ENCODE data around the gene PCCA.
"Not testable (repeated sequence)": the region's sequence is repeated elsewhere in the genome, so short reads cannot be mapped to it uniquely, and the experiment has no call there.

The PCCA gene

DNA sequence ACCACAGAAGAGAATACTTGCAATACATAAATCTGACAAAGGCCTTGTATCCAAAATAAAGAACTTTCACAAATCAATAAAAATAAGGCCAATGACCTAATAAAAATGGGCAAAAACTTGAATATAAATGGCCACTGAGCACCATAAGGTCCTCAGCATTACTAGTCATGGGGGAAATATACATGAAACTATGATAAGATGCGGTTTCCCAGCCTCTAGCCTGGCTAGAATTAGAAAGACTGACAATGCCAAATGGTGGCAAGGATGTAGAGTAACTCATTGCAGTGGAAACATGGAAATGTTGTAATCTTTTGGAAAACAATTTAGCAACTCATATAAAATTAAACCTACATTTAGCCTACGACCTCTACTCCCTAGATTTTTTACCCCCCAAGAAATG lies 272.6 kb downstream of the PCCA start:
- no peak for DNase-seq (ENCODE audit: low spot score)

DNA sequence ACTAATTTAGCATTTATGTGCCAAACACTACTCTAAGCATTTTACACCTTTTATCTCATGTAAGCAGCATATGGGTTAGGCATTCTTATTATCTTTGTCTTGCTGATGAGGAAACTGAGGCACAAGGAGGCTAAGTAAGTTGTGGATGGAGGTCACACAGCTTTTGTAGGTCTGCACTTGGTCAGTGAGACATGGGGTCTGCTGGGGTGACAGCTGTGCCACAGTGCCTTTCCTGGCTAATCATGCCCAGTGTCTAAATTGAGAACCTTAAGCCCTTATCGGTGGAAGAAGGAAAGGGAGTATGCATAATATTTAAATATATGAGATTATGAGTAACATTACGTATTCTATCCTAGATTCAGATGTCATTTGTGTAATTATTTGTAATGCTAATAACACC lies 273.5 kb downstream of the PCCA start:
- no peak for DNase-seq (ENCODE audit: low spot score)

DNA sequence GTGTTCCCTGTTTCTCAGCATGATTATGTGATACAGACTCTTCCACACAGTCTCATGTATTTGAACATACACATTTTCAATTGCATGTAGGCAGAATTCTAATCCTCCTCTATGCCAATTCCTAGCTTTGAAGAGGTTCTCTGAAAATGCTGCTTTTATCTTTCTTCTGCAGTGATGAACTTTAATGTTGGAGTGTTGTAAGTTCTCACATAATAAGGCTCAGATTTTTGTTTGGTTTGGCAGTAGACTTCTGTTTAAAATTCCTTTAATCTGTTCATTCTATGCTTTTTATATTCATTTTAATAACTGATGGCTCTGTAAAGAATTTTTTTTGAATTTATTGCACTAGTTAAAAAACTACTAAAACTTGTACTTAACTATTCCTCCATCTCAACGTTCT lies 273.9 kb downstream of the PCCA start:
- DNase-seq (ENCODE audit: low spot score): no peak

DNA sequence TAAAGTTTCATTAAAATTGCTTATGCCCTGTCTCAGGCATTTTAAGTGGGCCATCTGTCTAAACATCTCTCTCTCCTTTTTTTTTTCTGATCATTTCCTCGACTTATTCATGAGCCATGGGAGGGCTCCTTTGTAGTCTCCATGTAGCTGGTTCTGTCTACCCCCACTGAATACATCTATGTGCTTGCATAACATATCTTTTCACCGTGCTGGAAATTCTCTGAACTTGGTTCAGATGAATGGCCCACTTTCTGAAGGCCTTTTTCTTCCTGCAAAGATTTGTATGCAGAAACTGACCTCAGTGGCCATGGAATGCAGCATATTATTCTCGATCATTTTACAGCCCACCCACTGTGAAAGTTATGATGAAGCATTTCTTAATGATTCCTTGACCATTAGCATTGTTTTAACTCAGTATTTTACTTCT lies 274.4 kb downstream of the PCCA start:
- DNase-seq (ENCODE audit: low spot score): no peak

DNA sequence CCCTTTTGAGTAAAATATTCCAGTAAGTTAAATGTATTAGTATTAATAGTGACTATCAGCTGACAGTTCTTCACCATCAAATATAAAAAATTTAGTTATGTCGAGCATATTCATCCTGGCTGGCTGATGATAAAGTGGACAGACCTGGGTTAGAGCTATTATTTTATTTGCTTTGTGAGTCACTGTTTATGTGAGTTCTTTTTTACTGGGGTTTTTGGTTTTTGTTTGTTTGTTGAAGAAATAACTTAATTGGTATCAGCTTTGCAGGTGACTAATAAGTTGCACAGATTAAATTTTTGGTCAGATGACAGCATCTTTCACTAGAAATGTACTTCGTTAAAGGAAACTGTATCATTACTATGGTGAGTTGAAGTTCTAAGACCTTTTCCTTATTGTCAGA lies 275.0 kb downstream of the PCCA start:
- DNase-seq (ENCODE audit: low spot score): no peak

DNA sequence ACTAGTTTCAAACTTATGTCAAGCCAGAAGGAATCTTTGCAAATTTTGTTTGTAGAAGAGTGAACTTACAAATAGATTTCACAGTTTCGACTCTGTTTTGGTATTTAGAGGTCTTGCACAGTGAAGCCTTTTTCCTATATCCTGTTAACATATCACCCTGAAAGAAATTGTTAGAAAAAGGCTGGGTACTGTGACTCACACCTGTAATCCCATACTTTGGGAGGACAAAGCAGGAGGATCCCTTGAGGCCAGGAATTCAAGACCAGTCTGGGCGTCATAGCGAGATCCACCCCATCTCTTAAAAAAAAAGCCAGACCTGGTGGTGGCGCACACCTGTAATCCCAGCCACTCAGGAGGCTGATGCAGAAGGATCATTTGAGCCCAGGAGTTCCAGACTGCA lies 275.7 kb downstream of the PCCA start:
- no peak for DNase-seq (ENCODE audit: low spot score)

DNA sequence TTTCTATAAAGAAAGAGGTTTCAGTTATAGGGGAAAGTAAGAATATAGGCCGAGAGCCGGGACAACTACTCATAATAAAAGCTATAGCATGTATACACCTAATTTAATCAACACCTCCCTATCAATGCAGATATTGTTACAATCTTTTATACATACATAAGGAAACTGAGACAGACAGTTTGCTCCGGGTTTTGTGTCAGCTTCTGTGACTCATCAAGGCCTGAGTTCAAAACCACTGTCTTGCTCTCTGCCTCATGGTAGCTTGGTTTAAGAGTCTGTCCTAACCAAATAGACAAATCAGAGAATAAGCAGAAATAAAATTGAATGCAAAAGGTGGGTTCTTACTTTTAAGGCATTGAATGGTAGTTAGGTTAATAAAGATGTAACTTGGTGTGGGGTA lies 276.8 kb downstream of the PCCA start:
- no peak for DNase-seq (ENCODE audit: low spot score)

DNA sequence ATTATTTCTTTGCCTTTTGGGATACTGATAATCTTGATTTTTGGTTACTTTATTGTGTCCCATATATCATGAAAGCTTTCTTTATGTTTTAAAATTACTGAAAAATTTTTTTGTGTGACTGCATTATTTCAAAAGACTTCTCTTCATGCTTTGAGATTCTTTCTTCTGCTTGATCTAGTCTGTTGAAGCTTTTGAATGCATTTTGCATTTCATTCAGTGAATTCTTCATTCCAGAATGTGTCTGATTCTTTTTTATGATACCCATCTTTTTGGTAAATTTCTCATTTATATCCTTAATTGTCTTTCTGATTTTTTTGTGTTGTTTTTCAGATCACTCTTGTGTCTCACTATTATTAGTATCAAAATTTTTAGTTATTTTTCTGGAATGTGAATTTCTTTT lies 289.6 kb downstream of the PCCA start:
- no peak for DNase-seq (ENCODE audit: low spot score)

DNA sequence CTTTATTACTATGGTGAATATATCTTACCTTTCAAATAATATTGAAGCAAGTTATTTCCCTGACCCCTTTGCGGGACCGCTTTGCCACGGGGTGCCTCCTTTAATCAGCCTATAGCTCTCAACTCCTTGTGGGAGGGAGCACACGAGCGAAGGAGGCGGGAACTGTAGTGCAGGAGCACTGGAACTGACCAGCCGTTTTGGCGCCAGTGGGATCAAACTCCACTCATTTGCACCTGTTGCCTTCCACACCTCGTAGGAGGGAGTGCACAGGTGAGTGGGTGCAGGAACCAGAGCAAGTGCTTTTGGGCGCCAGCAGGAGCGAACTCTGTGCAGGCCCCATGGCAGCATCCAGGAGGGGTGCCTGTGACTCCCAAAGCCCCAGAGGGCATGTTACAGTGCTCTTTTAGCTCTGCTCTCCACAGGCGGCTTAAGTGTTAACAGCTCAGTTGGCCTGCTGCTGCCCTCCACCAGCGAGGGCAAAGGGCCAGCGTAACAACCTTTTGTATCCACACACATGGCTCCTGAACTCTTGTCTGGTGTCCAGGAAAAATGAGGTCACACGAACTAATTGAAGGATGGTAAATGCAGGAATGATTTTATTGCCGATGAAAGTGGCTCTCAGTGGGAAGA lies 292.8 kb downstream of the PCCA start:
- no peak for DNase-seq (ENCODE audit: low spot score)

DNA sequence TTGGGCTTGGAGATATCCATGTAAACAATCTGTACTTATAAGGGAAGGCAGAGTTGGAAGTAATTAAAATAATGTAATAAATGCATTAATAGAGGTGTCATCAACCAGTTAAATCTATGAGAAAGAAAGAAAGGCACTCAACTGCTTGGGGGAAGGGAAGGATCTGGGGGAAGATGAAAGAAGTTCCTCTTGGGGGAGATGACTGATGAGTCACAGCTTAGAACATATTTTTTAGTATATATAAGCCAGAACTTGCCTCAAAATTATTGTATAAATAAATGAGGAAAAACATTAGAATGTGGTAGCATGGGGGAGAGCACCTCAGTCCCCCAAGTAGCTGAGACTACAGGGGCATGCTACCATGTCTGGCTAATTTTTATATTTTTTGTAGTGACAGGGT lies 293.9 kb downstream of the PCCA start:
- DNase-seq (ENCODE audit: low spot score): no peak

DNA sequence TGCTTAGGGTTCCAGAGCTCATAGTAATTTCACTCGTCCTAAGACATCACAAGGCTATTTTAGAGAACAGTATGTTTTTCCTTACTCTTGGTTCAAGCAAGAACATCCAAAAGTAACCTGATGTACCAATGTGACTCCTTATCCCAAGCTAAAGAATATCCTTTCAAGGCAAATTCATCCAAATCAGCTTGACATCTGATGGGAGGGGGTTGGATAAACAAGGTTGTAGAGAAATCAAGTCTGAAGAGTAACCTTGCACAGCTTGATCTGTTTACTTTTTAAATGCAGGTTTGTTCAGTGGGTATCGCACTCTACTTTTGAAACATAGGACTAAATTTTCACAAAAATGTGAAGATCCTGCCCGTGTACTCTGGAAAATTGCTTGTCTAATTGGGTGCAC lies 298.5 kb downstream of the PCCA start:
- no peak for DNase-seq (ENCODE audit: low spot score)

DNA sequence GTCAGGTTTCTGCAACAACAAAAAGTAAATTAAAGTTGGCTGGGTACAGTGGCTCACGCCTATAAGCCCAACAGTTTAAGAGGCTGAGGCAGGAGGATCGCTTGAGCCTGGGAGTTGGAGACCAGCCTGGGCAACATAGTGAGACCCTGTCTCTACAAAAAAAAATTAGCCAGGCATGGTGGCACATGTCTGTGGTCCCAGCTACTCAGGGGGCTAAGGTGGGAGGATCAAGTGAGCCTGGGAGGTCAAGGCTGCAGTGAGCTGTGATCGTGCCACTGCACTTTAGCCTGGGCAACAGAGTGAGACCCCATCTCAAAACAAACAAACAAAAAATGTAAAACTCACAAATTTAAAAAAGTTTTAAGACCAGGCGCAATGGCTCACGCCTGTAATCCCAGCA lies 299.3 kb downstream of the PCCA start:
- not testable (repeated sequence) for DNase-seq (ENCODE audit: low spot score)

DNA sequence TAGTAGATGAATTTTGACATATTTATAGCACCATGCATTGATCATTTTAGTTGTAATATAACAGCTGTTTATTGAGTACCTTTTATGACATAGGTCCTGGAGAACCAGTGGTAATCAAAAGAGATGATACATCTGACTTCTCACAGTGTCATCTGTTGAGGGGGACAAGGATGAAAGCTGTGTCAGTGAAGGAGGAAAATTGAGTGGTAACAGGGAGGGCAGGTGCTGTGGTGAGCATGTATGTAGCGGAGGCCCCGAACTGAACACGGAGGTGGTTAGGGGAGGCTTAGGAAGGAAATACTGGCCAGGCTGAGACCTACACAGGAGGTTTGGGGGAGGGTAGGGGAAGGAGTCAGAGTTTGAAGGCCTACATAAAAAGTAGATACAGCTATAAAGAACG lies 300.0 kb downstream of the PCCA start:
- no peak for DNase-seq (ENCODE audit: low spot score)

DNA sequence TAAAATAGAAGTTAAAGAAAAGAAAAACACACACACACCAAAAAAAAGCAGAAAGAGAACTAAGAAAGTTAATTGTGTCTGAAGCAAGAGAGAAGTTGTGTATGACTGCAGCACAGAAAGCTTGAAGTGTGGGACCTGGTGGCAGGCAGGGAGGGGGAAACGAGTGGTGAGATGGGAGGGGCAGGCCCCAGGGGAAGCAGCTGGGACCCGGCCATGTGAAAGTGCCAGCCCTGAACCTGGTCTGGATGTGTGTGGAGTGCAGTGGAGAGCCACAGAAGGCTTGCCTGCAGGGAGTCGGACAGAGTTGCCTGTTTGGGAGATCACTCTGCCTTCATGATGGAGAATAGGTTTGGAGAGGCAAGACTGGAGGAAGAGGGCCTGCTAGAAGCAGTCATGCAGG lies 300.7 kb downstream of the PCCA start:
- DNase-seq (ENCODE audit: low spot score): no peak

DNA sequence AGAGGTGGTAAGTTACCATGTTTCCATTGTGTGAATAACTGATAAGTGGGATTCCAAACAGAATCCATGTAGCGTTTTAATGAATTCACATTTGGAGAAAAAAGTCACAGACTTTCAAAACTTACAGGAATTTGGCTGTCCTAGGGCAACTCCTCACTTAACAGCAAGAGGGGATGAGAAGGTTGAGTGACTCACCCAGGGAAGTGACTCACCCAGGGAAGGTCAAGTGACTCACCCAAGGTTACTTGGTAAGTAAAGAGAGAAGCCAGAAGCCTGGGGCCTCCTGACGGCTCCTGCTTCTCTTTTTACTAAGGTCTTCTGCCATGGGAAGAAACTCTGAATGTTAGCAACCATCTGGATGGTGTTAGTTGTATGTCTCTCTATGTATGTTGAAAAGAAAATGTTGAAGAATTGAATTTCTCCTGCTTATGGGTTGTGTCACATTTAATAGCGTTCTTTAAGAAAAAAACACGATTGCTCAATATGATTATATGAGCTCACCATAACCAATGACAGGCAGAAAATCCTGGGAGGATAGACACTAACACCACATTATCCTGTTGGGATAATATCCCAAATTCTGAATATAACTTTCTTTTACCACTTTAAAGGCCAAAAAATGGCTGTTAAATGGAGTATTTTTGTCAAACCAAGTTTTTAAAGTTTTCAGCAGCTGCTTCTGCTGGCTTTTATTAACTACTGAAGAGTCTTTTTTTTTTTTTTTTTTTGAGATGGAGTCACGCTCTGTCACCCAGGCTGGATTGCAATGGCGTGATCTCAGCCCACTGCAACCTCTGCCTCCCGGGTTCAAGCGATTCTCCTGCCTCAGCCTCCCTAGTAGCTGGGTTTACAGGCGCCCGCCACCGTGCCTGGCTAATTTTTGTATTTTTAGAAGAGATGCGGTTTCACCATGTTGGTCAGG lies 304.1 kb downstream of the PCCA start:
- peak; percentile 61 for DNase-seq (ENCODE audit: low spot score)

DNA sequence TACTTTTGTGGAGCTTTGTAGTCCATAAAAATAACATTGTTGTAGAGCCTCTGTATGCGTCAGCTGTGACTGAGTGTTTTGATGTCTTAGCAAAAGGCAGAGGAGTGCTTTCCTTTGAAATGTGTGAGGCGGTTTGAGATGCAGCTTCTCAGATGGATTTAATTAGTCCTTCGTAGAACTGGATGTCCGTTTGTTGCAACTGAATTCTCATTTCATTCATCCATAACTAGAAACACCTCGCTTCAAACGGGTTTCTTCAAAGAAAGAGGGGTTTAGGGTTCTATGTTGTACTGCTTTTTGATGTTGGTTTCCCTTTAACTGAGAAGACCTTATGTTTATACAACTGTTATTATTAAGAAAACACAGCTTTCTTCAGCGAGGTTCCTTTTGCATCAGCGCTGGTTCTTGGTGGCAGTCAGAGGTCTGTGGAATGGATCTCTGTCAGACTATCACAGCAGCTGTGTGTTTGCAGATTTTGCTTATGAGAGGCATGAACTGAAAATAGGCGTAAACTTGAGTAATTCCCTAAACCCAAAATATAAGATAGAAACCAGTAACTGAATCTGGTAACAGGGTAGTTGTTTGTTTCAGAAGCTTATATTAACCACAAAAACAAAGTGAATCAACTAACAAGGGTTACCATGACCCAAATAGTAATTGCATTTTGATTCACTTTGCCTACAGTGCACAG lies 305.3 kb downstream of the PCCA start:
- DNase-seq (ENCODE audit: low spot score): peak; percentile 8

DNA sequence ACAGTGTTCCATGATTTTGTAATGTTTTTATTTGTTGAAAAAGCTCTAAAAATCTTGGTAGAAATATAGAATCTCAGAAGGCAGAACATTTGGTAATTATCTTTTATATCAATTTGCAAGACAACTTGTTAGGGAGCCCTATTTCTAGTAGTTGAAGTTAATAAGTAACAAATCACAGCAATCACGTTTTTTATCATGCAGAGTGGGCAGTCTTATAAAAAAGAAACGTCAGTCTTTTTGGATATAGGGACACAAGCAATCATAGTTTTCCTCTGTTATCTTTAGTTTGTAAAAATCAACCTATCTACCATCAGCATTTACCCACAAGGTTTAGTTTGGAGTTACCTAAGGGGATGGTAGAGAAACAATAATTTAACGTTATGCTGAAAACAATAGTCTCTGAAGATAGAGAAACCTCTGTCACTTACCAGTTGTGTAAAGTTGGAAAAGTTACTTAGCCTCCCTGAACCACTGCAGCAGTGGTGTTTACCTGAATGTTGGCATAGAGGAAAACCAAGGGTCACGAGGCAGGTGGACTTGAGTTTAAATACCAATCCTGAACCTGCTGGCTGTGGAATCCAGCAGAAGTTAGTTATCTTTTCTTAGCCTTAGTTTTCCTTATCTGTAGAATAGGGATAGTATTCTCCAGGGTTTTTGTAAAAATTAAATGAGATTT lies 306.9 kb downstream of the PCCA start:
- DNase-seq (ENCODE audit: low spot score): no peak

DNA sequence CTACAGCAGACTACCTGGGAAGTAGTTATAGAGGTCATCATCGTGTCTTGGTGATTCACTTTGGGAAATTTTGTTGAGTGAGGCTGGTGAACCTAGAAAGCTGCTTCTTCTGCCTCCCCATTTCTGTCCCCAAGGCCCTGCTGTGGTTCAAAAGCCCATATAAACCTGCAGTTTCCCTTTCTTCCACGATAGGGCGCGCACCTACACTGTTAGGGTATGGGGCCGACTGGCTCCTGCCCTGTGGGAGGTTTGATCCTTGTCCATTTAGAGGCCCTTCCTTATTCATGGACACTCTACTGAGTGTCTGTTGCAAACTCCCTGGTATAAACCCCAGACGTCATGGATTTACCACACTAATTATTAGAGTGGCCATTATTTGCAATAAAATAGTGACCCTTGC lies 307.9 kb downstream of the PCCA start:
- no peak for DNase-seq (ENCODE audit: low spot score)

DNA sequence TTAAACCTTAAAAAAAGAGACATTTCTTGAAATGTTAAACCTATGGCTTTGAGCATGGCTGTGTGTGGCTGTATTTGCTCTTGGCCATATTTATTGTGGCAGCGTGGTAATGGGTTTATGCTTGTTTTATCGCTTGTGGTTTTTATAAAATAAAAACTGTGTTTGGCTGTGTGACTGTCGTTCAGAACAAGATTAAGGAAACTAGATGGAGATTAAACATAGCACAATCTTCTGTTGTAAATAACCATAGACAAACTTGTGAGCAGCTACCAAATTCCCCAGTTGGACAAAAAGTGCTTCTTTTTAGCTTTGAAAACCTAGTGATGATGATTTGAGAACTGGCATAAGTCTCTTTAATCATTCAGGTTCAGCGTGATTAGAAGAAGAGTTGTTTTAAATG lies 308.7 kb downstream of the PCCA start:
- no peak for DNase-seq (ENCODE audit: low spot score)

DNA sequence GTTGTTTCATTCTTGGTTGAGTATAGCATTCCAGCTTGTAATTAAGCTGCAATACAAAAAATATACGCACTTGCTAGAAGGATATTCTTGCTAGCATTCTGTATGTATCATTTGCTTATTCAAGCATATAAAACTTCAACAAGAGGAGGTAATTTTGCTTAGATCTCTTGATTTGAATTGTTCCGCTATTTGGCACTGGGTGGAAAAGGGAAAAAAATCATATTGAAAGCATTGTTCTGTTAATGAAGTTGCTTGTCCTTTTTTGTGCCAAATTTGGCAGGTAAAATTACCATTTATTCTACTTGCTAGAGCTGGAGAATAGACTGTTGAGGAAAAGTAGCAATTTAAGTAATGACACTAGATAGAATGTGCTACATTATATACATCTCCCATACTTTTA lies 309.5 kb downstream of the PCCA start:
- no peak for DNase-seq (ENCODE audit: low spot score)

DNA sequence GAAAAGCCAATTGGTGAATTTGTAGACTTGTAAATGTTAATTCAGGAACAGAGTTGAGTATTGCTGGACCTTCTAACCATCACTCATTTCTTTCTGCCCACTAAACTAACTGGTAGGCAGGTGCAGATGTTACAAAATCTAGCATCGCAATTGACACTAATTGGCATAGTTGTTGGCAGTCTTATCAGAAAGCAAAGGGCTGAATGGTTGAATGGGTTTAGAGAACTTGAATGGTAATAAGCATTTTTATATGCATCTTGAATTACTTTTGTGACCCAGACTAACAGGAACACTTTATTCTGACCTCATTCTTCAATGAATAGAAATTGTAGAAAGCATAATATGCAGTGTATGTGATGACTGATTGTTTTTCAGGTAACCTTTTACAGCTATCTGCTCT lies 310.6 kb downstream of the PCCA start:
- DNase-seq (ENCODE audit: low spot score): no peak

DNA sequence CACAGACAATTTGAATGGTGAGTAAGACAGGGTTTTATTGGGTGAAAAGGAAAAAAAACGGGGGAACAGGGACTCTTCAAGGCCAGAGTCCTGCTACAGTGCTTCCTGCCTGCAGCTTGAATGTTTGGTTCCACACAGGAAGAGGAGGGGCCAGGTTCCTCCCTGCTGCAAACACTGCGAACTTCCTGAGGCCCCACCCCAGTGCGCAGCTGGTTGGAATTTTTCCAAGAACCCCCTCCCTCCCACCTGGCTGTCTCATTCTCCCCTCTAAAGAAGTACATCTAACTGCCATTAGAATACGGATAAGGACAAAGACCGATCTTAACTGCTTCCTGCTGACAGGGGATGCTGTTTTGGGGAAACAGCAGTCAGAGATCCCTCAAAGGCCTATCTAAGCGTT lies 314.8 kb downstream of the PCCA start:
- DNase-seq (ENCODE audit: low spot score): no peak

DNA sequence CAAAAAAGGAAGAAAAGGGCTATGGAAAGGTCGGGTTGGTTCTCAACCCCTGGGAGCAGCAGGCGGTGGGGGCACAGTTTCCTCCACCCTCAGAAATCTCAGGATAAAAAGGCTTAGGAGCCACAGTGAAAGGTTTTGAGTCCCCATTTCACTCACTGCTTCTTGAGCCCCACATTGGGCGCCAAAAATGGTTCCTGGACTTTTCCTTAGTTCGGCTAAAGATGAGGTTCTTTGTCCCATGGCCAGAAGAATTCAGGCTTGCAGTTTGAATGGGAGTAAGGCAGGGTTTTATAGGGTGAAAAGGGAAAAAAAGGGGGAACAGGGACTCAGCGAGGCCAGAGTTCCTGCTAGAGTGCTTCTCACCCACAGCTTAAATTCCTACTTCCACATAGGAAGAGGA lies 320.2 kb downstream of the PCCA start:
- no peak for DNase-seq (ENCODE audit: low spot score)

Data from CD4-positive, alpha-beta T cell treated with Interleukin-15 for 4 hours (primary cell).